GM12801 (cell line): ENCODE data around the gene GPSM1.

Experiments
- CTCF ChIP-seq: IDR thresholded peaks from one replicate; pipeline ENCODE4 v1.5.1; 2011; ENCODE audit warnings: control low read depth; ENCODE audit not compliant: insufficient read length; ENCODE audit errors: extremely low read depth

Gene GPSM1

GRCh38 chr9:136399176-136400037, 72.1 kb downstream of the GPSM1 start:
- no peak for TF ChIP-seq CTCF

- TF ChIP-seq CTCF: no peak
Observed at GRCh38 chr9:136400038-136400834, 72.9 kb downstream of the GPSM1 start, which contains the start of gene SNAPC4. TSS of gene SNAPC4 (minus strand) at chr9:136400170. CDS start at chr9:136398428, 1,742 bp downstream.

- no peak for TF ChIP-seq CTCF
Observed at GRCh38 chr9:136401173-136401922, 74.0 kb downstream of the GPSM1 start.

GRCh38 chr9:136402067-136402466, 74.7 kb downstream of the GPSM1 start:
- no peak for TF ChIP-seq CTCF

GRCh38 chr9:136403538-136403914, 76.2 kb downstream of the GPSM1 start:
- TF ChIP-seq CTCF: no peak

- no peak for TF ChIP-seq CTCF
Observed at GRCh38 chr9:136403915-136404800, 76.8 kb downstream of the GPSM1 start.

GRCh38 chr9:136404801-136405136, 77.4 kb downstream of the GPSM1 start:
- TF ChIP-seq CTCF: no peak
